VCaP (cell line): Measurements from ENCODE around the gene RRBP1.
"Not testable (repeated sequence)": the region's sequence is repeated elsewhere in the genome, so short reads cannot be mapped to it uniquely, and the experiment has no call there.

Experiments
- H3K27ac ChIP-seq: fragments of 450-650 bp; 2 replicates; pipeline ENCODE4 v1.5.1; 2017
- TF ChIP-seq, protein P1 (sequence below): fragments of 450-650 bp; conservative IDR thresholded peaks from 2 replicates; pipeline ENCODE4 v1.5.1; 2017; ENCODE audit warnings: mild to moderate bottlenecking, moderate library complexity

The RRBP1 gene

DNA sequence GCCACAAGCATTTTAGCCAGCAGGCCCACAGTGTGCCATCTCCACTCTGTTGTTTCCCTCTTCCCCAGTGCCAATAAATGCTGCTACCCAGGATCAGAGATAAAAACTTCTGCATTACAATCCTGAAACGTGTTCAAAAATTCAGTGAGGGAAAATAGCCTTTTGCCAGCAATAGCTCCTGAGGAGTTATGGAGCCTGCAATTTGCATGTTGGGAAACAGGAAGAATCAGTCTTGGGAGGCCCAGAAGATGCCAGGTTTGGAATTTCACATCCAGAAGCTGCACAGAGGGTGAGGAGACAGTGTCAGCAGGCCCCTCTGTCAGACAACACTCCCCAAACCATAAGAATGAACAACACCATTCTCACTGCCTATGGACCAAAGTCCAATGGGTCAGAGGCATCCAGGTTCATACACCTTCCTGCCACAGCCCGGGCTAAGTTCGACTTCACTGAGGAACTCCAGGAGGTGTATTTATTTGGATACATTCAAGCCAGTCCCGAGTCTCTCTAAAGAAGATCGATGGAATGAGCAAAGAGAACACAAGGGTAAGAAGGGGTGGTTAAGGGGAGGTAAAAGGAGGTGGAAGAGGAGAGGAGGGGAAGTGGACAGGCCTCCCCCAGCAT lies 20.8 kb downstream of the RRBP1 start:
- H3K27ac ChIP-seq: no peak overlapping the region

GRCh38 chr20:17660667-17661066 lies 21.4 kb downstream of the RRBP1 start:
- TF ChIP-seq, protein P1, sequence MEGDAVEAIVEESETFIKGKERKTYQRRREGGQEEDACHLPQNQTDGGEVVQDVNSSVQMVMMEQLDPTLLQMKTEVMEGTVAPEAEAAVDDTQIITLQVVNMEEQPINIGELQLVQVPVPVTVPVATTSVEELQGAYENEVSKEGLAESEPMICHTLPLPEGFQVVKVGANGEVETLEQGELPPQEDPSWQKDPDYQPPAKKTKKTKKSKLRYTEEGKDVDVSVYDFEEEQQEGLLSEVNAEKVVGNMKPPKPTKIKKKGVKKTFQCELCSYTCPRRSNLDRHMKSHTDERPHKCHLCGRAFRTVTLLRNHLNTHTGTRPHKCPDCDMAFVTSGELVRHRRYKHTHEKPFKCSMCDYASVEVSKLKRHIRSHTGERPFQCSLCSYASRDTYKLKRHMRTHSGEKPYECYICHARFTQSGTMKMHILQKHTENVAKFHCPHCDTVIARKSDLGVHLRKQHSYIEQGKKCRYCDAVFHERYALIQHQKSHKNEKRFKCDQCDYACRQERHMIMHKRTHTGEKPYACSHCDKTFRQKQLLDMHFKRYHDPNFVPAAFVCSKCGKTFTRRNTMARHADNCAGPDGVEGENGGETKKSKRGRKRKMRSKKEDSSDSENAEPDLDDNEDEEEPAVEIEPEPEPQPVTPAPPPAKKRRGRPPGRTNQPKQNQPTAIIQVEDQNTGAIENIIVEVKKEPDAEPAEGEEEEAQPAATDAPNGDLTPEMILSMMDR: no peak
- H3K27ac ChIP-seq: no peak overlapping the region

More for the DNA sequence above, 20.8 kb downstream of the RRBP1 start:
- TF ChIP-seq, protein P1: no peak

DNA sequence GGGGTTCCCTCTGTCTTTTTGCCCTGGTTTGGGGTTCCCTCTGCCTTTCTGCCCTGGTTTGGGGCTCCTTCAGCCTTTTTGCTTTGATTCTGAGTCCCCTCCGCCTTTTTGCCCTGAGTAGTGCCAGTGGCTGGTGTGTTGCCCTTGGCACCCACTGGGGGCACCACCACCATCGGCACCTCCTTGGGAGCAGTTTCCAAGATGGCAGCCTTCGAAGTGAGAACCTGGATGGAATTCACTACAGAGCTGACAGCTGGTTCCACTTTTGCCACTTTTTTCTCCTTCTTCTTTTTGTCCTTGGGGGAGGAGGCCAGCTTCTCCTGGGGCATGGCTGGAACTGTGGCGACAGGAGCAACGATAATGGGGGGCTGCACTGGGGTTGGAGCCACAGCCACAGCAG lies 22.2 kb downstream of the RRBP1 start:
- TF ChIP-seq, protein P1: no peak

DNA sequence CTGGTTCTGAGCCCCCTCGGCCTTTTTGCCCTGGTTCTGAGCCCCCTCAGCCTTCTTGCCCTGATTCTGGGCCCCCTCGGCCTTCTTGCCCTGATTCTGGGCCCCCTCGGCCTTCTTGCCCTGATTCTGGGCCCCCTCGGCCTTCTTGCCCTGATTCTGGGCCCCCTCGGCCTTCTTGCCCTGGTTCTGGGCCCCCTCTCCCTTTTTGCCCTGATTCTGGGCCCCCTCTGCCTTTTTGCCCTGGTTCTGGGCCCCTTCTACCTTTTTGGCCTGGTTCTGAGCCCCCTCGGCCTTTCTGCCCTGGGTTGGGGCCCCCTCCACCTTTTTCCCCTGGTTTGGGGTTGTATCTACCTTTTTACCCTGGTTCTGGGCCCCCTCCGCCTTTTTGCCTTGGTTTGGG lies 22.7 kb downstream of the RRBP1 start:
- H3K27ac ChIP-seq: not testable (repeated sequence)

More for the DNA sequence above, 22.2 kb downstream of the RRBP1 start:
- H3K27ac ChIP-seq: no peak overlapping the region

GRCh38 chr20:17658648-17658993 lies 23.4 kb downstream of the RRBP1 start:
- no peak overlapping the region for H3K27ac ChIP-seq
- TF ChIP-seq, protein P1: no peak

DNA sequence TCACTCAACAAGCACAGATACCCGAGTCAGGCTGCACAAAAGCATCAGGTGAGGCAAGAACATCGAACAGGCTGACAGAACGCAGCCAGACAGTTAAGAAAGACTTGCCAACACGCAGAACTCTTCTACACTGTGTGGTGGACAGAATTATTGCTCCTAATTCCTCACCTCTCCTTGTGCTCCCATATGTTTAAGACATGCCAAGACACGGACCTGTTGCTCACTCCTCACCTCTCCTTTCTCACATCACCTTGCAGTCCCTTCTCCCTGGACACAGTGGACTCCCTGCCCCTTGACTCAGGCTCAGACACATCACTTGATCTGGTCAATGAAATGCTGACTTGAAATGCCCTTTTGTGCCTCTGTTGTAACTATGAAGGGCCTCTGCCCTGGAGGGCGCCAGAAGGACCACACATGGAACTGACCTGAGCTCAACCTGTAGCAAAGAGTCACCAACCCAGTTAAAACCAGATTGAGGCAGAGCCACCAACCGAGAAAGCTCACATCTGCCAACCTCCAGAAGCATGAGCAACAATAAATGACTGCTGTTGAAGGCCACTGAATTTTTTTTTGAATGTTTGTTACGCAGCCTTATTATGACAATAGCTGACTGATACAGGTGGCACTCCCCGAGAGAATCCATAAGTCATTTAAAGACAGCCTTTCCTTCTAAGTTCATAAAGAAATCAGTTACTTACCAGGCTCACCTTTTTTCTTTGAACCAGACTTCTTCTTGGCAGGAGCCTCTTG lies 24.0 kb downstream of the RRBP1 start:
- no peak overlapping the region for H3K27ac ChIP-seq

DNA sequence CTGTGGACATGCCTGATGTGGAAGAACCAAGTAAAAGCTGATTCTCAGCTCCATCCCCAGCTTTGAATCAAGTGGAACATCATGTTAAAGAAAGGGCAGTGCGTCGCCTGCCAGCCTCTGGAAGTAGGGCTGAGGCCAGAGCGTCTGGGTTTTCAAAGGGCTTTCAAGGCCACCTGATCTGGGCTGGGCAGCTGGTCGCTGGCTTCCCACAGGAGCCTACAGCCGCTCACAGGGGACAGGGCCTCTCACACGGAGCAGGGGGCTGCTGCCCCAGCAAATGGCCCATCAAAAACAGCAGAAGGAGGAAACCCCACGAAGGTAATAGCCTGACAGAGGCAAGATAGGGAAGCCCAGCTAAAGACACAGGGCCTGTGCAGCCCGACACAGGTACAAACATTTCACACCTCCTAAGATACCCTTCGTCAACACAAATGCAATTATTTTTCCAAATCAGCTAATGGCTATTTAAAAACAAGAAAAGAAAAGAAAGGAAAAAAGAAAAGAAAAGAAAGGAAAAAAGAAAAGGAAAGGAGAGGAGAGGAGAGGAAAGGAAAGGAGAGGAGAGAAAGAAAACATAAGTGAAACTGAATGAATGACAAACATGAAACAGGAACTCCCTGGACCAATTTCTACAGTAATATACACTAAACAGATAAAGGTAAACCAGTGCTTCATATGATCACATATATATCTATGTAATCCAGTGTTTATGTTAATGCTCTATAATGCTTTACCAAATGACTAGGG lies 24.8 kb downstream of the RRBP1 start:
- TF ChIP-seq, protein P1: no peak
- no peak overlapping the region for H3K27ac ChIP-seq

More for the DNA sequence above, 24.0 kb downstream of the RRBP1 start:
- TF ChIP-seq, protein P1: no peak
